Measurements from ENCODE around the gene HOXB6. TPM values are rescaled to one million over a fixed set of nuclear protein-coding genes. Genes with fewer than 3 reads are reported as not detected.

HOXB6 gene
- total and polyA plus RNA-seq, 12 donors: 1.7 to 23.1 (median 11.8) TPM

- 5 to 35% (median 10%) methylated on average over 7 to 15 of the region's 15 CpGs for WGBS, 4 donors
- intact Hi-C loops (cut with DNase I): loop anchor here in 1 of 2 donors (10.0 kb wide), 1 partner anchor 585 kb away; no protein-coding TSS in a partner anchor
- Histone ChIP-seq H3K4me1 (replicated peaks in 1 of 2) (peaks cover 3 to 21% of the 10 kb centered on the region in 2 donors), H3K27ac (peak overlapping the region; percentile 43 to 88 (median 79)), H3K9me3 (replicated peaks in 1 of 3) (no peaks in the 10 kb centered on the region), H3K4me3 (peak overlapping the region in 2 of 4 donors; percentile 50 to 79), H3K36me3 (replicated peaks in 1 of 2) (no peaks in the 10 kb centered on the region), H3K27me3 (peaks cover 6% of the 10 kb centered on the region)
- no peak for TF ChIP-seq CTCF (IDR thresholded peaks at IDR 0.05)
- no peak for TF ChIP-seq POLR2A (IDR thresholded peaks at IDR 0.05)
- no peak for DNase-seq
These were observed 5.0 kb upstream of the HOXB6 start for GRCh38 chr17:48609759-48610281.

- no peaks in the 10 kb centered on the region for H3K36me3 ChIP-seq (replicated peaks in 1 of 2)
- H3K9me3 ChIP-seq (replicated peaks in 1 of 3): no peaks in the 10 kb centered on the region
- no peak overlapping the region for H3K27ac ChIP-seq
- TF ChIP-seq POLR2A (IDR thresholded peaks at IDR 0.05) (no peak), CTCF (IDR thresholded peaks at IDR 0.05) (no peak)
- intact Hi-C loops (cut with DNase I): no loop called here
- H3K4me1 ChIP-seq (replicated peaks in 1 of 2): peaks cover 3 to 21% of the 10 kb centered on the region in 2 donors
- peak overlapping the region in 1 of 4 donors; percentile 79 for H3K4me3 ChIP-seq
- peaks cover 1% of the 10 kb centered on the region for H3K27me3 ChIP-seq
- DNase-seq: no peak
These were observed 4.2 kb upstream of the HOXB6 start for GRCh38 chr17:48609033-48609432.

DNA sequence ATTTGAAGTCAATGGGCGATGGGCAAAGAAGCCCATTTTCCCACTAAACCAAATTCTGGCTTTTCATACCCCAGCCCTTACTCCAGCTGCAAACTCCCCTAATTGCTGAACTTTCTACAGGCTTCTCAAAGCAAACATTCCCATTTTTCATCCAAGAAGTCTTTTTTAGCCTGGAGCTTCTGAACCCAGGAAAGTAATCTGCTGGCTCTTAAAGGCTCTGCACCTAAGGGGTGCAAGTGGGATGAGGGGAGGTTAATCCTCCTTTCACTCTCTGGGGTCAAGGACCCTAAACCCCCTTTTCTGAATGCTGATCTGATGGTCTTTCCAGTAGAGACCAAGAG, 3.7 kb upstream of the HOXB6 start:
- H3K27ac ChIP-seq: no peak overlapping the region
- H3K27me3 ChIP-seq: no peaks in the 10 kb centered on the region
- no peak for DNase-seq

DNA sequence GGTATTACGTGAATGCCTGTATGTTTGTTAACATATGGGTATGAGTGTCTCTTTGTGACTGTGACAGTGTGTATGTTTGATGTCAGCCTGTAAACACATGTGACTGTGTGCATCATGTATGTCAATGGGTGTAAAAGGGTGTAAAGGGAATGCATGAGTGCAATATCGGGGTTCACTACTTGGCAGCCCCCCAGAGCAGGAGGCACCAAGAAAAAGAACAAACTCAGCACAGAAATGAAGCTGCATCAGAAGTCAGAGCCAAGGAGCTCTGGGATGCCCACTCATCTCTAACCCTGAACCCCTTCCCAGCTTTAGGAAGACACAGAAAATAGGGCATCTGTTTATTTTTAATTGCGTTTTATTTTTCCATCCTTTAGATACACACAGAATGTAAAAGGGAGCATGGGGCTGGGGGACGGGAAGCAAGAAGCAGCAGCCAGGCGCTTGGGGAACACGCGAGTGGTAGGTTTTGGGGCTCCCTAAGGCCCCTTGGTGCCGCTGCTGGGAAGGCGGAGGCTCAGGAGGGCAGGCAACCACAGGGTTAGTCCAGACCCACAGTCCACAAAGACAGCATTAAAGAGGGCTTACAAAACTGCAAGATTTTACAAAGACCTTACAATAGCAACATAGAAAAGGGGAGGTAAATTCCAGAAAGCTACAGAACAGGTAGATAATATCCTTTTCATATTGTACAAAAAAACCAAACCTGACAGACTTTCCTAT, 2.3 kb upstream of the HOXB6 start:
- Histone ChIP-seq H3K4me3 (no peak overlapping the region), H3K4me1 (replicated peaks in 1 of 2) (peaks cover 3 to 26% of the 10 kb centered on the region in 2 donors), H3K9me3 (replicated peaks in 1 of 3) (no peaks in the 10 kb centered on the region), H3K27me3 (no peaks in the 10 kb centered on the region), H3K27ac (no peak overlapping the region), H3K36me3 (replicated peaks in 1 of 2) (no peaks in the 10 kb centered on the region)
- intact Hi-C loops (cut with DNase I): no loop called here
- no peak for DNase-seq
- WGBS, 4 donors: 87 to 94% (median 91%) methylated on average over 9 of the region's 9 CpGs
- no peak for TF ChIP-seq CTCF (IDR thresholded peaks at IDR 0.05)
- TF ChIP-seq POLR2A (IDR thresholded peaks at IDR 0.05): no peak

More for the DNA sequence above, 3.7 kb upstream of the HOXB6 start:
- TF ChIP-seq CTCF (IDR thresholded peaks at IDR 0.05): no peak
- TF ChIP-seq POLR2A (IDR thresholded peaks at IDR 0.05): no peak
- H3K36me3 ChIP-seq (replicated peaks in 1 of 2): no peaks in the 10 kb centered on the region
- WGBS, 4 donors: 87 to 100% (median 96%) methylated on average over 1 of the region's 1 CpG
- no peak overlapping the region for H3K4me3 ChIP-seq
- H3K9me3 ChIP-seq (replicated peaks in 1 of 3): no peaks in the 10 kb centered on the region
- intact Hi-C loops (cut with DNase I): no loop called here
- peaks cover 3 to 21% of the 10 kb centered on the region in 2 donors for H3K4me1 ChIP-seq (replicated peaks in 1 of 2)

Data from adrenal gland (tissue), 12 donors.